HK-2 (cell line): Measurements from ENCODE around the gene SLC27A4.

ENCODE experiments used
- DNase-seq: peaks from one replicate; pipeline ENCODE4 v3.0.0-alpha.2; 2018; ENCODE audit not compliant: unreplicated experiment

SLC27A4 gene

GRCh38 chr9:128339761-128340690 lies at the start of gene SLC27A4:
SLC27A4 (plus strand) TSS chr9:128340527; CDS start chr9:128343133, 2,606 bp downstream.
- peak; percentile 94 for DNase-seq

- no peak for DNase-seq
Measured at GRCh38 chr9:128292009-128292408, 48.3 kb upstream of the SLC27A4 start.

GRCh38 chr9:128293091-128293490 lies 47.2 kb upstream of the SLC27A4 start:
- no peak for DNase-seq

- DNase-seq: no peak
Measured at GRCh38 chr9:128294142-128294541, 46.2 kb upstream of the SLC27A4 start.

GRCh38 chr9:128296340-128297220 lies 43.7 kb upstream of the SLC27A4 start:
- no peak for DNase-seq

- DNase-seq: no peak
Measured at GRCh38 chr9:128297221-128297773, 43.0 kb upstream of the SLC27A4 start.

- DNase-seq: no peak
Measured at GRCh38 chr9:128298535-128299482, 41.5 kb upstream of the SLC27A4 start.

- DNase-seq: no peak
Measured at GRCh38 chr9:128304136-128304970, 36.0 kb upstream of the SLC27A4 start.

GRCh38 chr9:128304971-128305288 lies 35.4 kb upstream of the SLC27A4 start:
- DNase-seq: no peak

GRCh38 chr9:128309551-128309950 lies 30.8 kb upstream of the SLC27A4 start:
- DNase-seq: no peak

GRCh38 chr9:128310461-128310860 lies 29.9 kb upstream of the SLC27A4 start:
- DNase-seq: no peak

GRCh38 chr9:128314697-128315096 lies 25.6 kb upstream of the SLC27A4 start:
- DNase-seq: no peak

- no peak for DNase-seq
Measured at GRCh38 chr9:128316421-128316820, 23.9 kb upstream of the SLC27A4 start.

- no peak for DNase-seq
Measured at GRCh38 chr9:128317629-128318028, 22.7 kb upstream of the SLC27A4 start.

- no peak for DNase-seq
Measured at GRCh38 chr9:128321343-128321742, 19.0 kb upstream of the SLC27A4 start.

- no peak for DNase-seq
Measured at GRCh38 chr9:128321879-128322403, 18.4 kb upstream of the SLC27A4 start.

GRCh38 chr9:128322404-128323211 lies 17.7 kb upstream of the SLC27A4 start, which contains the start of the genes COQ4 and TRUB2:
COQ4 (plus strand) TSS chr9:128322839; CDS start chr9:128322859, 20 bp downstream.
TRUB2 (minus strand) TSS chr9:128322447; CDS start chr9:128322408, 39 bp downstream.
- peak; percentile 90 for DNase-seq

GRCh38 chr9:128323212-128323730 lies 17.1 kb upstream of the SLC27A4 start:
- DNase-seq: no peak

GRCh38 chr9:128323791-128324190 lies 16.5 kb upstream of the SLC27A4 start:
- no peak for DNase-seq
